ENCODE results near the gene CLDN2.

Gene CLDN2

DNA sequence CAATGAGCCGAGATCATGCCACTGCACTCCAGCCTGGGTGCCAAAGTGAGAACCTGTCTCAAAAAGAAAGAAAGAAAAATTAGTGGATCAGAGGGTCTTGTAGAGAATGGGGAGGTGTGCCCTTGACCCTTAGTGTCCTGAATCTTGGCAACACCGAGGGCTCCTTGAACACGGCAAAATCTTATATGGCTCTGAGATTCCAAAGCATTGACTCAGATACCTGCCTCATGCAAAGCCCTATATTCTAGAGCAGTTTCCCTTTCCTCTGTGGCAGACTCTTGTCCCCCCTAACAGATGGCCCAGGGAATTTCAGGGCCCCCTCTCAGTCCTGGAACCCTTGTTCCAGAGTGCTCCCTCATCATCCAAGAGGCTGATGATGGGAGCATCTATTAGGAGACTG, 6.8 kb downstream of the CLDN2 start:
- no peak for DNase-seq

DNA sequence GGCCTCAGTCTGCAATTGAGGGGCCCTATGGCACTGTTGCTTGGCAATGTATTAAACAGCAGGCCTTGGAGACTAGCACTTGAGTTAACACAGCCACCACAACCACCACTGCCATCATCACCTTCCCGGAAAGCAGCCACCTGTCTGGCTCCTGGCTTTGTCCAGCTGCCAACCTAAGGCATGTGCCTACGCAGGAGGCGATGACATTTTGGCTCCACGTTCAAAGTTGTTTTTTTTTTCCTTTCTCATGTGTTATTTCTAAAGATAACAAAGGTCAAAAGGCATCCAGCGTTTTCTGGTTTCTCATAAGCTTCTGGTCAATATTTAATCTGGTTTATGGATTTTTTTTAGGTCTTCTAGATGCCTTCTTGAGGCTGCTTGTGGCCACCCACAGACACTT, 7.5 kb downstream of the CLDN2 start:
- no peak for DNase-seq

DNA sequence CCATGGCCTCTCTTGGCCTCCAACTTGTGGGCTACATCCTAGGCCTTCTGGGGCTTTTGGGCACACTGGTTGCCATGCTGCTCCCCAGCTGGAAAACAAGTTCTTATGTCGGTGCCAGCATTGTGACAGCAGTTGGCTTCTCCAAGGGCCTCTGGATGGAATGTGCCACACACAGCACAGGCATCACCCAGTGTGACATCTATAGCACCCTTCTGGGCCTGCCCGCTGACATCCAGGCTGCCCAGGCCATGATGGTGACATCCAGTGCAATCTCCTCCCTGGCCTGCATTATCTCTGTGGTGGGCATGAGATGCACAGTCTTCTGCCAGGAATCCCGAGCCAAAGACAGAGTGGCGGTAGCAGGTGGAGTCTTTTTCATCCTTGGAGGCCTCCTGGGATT, 8.0 kb downstream of the CLDN2 start:
- DNase-seq, result no peak

DNA sequence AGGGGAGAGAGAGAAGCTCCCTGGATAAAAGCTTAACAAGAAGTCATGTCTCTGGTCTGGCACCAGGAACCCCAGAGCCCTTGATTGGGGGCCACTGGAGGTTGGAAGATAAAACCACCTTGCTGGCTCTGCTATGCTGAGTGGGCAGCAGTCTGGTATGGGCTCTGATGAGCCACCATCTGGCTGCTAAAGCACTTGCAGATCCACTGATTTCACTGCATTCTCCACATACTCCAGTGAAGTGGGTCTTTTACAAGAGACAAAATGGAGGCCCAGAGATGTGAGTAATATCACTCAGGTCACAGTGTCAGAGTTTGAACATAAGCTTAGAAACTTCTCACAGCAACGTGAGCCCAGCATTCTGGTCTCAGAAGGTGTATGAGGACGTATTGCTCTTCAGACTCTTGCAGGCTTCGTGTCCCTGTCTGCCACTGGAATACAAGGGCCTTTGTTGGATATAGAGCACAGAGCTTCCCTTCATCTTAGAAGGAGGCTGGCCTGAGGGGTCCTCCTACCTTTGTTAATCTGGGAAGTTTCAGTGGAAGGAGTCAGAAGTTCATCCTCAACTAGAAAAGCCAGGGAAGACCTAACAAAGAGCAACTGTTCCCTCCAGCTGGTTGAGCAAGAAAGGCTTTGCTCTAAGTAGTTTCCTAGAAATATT, 11.8 kb downstream of the CLDN2 start:
- no peak for DNase-seq

DNA sequence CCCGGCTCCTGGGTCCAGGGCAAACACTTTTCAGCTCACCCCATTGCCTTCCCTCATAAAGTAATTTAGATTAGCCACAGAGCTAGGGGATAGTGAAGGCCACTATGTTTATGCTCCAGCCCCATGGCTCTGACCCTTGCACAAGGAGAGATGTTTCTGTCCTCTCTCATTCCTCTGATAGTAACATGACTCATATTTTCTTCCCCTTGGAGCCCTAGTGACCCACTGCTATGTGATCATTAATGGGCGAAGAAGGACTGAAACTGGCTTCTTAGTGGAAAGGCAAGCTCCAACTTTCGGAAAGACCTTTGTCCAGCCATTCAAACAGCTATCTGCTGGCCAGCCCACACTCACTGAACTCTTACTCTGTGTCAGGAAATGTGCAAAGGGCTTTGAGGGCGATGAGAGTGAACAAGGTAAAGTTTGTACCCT, 12.3 kb downstream of the CLDN2 start:
- DNase-seq, result no peak

DNA sequence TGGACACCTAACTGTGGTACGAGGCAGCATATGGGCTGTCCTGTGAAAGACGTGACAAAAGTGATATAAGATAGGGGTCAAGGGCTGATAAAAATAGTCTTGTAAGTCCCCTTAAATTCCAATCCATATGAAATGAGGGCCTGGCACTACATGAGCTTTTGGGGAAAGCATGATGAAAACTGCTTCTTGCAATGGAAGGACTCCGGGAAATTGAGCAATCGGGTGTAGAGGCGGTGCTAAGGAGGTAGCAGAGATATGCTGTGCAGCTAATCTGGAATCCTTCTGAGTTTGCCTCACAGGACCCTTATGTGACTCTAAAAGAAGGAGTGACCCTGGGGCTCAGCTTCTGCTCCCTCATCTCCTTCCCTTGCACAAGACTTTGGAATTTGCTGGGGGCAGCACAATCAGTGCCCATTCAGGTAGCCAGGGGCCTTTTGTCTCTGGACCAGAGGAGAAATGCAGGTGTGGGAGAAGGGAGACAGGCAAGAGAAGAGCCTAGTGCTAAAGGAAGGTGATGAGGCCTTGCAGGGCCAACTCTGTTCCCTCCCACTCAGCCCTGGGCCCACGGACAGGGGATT, 12.8 kb downstream of the CLDN2 start:
- DNase-seq, result no peak

DNA sequence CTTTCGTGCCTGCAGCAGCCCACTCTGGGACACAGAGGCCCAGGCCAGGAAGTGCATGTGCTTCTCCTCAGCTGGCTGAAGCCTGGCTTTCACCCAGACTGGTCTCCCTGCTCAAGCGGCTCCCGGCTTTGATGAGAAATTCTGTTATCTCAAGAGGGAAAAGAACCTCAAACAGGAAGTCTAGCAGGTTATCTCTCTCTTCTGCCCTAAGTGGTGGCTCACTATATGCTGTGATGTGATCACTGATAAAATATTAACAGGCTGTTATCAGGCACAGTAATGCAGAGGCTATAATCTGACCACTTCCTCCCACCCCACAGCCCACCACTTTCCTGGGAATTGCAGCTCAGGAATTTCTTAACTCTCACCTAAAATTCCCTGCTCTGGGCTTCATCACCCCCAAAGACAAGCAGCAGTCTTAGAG, 13.3 kb downstream of the CLDN2 start:
- DNase-seq, result no peak

DNA sequence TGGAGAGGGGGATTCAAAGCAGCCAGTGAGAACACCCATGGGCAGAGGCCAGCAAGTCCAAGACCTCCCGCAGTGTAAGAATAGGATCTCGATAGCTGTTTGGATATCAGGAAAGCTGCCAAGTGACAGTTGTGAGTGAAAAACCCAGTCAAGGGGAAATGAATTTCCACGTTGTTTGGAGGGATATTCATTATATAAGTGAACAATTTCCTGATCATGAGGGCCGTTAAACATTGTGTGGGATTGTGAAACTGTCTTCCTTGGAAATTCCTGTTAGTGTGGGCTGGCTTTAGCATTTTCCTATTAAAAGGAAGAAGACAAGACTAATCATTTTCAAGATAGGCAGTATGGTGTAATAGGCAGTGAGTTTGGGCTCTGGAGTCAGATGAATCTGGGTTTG, 15.0 kb downstream of the CLDN2 start:
- DNase-seq, result no peak

DNA sequence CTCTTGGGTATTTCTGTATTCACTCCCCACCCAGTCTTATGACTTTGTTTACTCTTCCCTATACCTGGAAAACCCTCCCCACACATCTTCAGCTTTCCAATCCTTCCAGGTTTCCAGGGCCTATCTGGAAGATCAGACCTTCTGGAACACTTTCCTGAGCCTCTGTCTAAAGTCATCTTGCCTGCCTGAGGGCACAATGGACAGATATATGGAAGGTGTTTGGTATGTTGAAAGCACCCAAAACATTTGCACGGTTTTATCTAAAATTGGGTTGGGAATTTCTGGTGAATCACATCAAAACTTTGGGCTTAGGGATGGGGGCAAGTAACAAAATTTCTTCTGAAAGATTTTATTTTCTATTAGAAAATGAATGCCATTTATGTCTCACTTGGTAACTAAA, 16.0 kb downstream of the CLDN2 start:
- no peak for DNase-seq

DNA sequence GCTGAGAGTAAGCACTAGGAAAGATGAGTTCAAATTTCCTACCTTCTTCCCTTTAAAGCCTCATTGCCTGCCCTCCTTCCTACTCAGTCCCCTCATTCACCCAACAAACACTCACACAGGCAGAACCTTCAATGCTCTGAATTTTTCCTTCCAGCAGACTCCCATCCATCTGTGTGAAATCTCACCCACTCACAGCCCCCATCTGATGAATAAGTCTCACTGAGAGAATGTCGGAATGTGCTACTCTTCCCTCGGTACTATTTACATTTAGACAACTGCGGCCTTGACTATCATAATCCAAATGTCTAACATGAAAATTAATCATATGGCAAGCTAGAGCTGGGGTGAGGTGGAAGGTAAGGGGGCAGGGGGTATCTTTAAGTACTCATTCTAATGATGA, 19.4 kb downstream of the CLDN2 start:
- DNase-seq, result no peak

DNA sequence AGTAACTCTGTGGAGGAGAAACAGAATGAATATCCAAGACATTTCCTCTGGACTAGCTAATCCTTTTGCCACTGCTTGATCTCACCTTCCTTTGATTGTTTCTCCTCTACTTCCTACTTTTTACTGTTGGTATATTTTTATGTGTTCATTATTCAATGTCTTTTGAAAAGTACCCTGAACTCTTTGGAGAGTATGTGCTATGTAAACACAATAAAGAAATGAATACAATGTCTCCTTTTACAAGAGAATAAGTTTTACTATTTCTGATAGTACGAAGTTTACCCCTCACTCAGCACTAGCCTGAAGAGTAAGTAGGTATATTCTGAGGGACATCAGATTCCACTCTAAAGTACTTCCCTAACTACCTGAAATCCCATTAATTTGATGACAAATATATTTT, 19.9 kb downstream of the CLDN2 start:
- no peak for DNase-seq

DNA sequence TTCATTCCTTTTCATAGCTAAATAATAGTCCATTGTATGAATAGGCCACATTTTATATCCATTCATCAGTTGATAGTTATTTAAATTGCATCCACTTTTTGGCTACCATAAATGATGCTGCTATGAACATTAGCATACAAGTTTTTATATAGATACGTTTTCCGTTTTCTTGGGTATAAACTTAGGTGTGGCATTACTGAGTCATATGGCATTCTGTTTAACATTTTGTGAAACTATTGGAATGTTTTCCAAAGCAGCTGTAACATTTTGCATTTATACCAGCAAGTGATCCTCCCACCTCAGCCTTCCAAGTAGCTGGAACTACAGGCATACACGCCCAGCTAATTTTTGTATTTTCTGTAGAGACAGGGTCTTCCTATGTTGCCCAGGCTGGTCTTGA, 26.3 kb downstream of the CLDN2 start:
- no peak for DNase-seq

DNA sequence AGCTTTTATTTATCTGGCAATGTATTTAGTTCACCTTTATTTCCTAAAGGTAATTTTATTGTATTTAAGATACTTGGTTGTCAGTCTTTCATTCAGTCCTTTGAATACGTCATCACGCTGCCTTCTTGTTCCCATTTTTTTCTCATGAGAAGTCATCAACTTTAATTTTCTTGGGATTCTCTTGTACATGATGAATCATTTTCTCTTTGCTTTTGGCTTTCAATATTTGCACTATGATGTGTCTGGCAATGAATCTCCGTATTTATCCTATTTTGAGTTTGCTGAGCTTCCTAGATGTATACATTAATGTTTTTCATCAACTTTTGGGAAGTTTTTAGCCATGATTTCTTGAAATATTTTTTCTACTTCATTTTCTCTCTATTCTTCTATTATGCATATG, 28.4 kb downstream of the CLDN2 start:
- DNase-seq, result no peak

DNA sequence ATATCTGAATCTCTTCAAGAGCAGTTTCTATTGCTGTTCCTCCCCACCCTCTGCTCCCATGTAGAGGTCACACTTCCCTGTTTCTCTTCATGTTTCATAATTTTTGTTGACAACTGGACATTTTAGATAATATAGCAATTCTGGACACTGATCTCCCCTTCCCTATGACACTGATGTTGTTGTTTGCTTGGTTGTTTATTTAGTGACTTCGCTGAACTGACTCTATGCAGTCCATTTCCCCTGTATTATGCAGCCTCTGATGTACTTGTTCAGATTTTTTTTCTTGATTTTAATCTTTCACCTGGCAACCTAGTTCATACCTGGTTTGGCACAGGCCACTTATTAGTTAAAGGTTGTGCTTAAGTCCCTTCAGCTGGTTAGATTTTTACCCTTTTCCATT, 29.2 kb downstream of the CLDN2 start:
- no peak for DNase-seq

DNA sequence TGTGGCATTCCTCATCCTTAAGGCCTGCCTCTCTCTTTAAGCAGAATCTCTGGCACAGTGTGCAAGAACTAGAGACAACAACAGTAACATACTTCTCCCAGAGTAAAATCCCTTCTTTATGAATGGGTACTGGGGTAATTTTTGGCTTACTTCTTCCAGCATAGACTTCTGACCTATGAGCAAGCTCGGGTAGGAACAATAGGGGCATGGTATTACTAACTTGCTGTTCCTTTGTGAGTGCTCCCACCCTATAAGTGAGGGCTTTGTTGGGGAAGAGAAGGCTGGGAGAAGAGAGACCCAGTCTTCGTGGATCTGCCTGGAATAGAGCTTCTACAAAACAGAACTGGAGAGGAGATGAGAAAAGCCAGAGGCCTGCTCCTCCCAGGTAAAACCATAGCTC, 30.2 kb downstream of the CLDN2 start:
- no peak for DNase-seq

DNA sequence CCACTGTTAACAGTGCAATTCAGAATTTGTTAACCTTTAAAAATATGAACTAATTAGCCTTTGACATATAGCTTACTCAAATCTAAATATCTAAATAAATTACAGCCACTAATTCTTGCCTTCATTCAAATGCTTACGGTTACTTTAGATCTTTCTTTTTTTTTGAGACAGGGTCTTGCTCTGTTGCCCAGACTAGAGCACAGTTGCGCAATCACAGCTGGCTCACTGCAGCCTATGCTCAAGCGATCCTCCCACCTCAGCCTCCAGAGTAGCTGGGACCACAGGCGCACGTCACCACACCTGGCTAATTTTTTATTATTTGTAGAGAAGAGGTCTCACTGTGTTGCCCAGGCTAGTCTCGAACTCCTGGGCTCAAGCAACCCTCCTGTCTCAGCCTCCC, 31.0 kb downstream of the CLDN2 start:
- no peak for DNase-seq

DNA sequence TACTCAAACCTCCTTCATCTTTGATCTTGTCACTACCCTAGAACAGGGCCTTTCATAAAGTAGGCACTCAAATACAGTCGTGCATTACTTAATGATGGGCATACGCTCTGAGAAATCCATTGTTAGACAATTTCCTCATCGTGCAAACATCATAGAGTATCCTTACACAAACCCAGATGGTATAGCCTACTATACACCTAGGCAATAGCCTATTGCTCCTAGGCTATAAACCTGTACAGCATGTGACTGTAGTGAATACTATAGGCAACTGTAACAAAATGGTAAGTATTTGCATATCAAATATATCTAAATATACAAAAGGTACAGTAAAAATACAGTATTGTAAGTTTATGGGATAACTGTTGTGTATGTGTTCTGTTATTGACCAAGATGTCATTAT, 31.9 kb downstream of the CLDN2 start:
- DNase-seq, result no peak

DNA sequence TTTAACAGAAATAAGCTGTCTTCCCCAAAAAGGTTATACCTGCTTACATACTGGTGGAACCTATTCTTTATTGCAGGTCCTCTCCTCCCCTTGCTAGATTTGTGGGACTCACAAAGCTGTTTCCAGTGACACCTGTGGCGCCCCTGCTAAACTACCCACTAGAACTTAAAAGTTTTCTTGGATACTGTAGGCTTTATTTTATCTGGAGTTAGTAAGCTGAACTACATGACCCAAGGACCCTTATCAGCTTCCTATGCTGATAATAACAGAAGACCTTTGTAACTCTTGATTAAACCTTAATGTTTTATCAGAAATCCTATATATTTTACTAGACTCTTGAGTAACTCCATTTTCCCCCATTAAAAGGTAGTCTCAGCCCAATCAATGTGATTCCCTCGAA, 32.3 kb downstream of the CLDN2 start:
- DNase-seq, result no peak

DNA sequence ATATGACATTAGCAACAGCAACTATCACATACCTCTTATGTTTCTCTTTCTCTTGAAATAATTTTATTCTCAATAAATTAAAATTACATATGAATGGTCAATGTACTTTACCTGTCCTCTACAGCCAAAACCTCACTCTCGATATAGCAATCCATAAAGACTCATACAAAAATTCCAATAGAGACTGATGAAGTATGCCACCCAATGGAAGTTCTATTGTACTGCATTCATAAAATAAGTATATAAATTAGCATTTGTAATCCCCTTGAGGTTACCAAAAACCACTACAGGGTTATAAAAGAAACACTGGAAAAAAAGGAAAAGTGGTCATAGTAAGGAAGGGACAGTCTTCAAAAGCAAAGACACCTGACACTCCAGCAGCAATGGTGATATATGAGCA, 32.8 kb downstream of the CLDN2 start:
- no peak for DNase-seq

DNA sequence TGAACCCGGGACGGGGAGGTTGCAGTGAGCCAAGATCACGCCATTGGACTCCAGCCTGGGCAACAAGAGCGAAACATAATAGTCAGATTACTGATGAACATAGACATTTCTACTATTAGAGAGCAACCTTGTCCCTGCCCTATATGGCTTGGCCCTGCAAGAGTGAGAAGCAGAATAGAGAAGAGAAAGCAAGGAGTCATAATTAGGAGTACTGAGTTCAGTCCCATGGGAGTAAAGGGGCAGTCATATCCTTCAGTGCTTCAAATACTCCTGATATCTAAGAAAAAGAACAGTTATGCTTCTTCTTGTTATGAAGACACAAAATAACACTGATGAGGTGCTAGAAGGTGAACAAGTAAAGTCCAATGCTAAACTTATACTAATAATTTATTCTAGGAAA, 33.8 kb downstream of the CLDN2 start:
- DNase-seq, result no peak

DNA sequence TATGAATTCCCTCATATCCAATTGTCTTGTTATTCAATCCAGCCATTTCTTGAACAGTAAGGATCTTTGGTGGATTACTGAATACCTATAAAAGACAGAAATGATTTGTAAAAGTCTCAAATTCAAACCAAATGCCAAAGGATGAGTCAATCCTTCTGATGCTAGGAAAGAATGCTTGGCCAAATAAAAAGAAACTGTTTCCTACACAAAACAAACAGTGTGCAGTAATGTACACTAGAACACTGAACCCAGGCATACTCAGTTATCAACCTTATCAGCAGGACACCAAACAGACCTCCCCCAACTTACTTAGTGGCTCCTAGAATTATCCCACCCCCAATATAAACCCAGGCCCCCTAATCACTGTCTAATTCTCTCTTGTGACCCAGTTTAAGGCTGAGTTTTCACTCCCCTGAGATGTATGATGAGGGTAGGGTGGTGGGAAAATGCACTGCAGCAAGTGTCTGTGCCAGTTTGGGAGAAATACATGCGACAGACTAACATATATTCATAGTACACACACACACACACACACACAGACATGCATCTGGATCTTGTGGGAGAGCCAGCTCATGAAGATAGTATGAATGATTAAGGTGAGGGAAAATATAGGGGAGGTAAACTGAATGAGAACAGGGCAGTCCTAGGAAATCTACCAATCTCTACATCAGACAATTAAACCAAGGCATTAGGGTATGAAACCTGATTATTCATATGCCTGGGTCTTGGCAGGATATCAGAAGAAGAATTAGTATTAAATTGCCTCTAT, 35.0 kb downstream of the CLDN2 start:
- DNase-seq, result no peak

DNA sequence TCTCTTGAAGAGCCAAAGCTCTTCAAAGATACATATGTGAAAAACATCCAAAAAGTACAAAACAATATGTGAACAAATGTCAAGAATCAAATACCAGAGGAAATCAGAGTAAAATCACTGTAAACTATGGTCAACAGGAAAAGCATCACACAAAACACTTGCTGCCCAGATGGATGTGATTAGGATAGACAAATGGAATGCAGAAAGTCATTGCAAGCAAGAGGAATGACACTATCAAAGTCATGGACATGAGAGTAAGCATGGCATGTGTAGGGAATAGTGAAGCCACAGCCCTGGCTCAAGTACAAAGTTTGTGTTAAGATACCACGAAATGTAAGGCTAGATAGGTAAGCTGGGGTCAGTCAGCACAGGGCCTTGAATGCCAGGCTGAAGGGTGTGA, 37.7 kb downstream of the CLDN2 start:
- no peak for DNase-seq

DNA sequence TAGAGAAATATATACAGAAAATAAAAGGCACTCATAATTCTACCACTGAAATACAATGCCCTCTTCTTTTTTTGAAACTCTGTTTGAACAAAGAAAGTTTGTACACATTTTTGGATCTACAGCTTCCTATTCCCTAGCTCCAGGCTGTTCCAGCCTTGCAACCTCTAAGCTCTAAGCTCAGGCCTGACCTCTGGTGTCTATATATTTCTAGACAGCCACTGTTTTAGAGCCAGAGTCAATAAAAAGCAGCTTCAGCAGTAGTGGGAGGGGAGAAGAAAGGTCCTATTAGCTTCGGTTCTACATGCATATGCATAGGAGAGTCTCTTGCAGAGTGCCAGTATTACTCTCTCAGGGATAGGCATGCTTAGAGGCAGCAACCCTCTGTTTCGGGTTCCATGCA, 39.7 kb downstream of the CLDN2 start:
- no peak for DNase-seq

DNA sequence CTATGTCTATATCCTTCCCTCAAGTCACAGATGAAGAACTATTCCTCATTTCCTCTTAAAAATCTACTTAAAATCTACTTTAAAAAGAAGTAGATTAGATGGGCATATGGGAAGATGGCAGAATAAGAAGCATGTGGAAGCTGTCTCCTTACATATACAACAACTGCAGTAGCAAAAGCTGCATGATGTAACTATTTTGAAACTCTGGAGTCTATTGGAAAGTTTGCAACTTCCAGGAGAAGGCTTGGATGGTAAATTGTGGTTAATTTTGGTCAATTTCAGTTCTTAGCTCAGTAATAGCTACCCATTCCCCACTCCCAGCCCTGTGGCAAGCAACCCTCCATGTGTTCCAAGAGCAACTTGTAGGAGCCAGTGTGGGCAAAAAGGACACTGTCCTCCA, 42.9 kb downstream of the CLDN2 start:
- no peak for DNase-seq

DNA sequence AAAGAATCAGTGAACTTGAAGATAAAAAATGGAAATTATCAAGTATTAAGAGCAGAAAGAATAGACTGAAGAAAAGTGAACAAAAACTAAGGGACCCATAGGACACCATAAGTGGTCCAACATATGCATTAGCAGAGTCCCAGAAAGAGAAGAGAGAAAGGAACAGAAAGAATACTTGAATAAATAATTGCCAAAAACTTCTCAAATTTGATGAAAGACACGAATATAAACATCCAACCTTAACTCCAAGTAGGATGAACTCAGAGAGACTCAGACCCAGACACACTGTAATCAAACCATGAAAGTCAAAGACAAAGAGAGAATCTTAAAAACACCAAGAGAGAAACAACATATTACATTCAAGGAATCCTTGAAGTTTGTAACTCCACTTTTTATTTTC, 44.1 kb downstream of the CLDN2 start:
- no peak for DNase-seq

Measured in activated CD4-positive, alpha-beta T cell treated with anti-CD3 and anti-CD28 coated beads, Interleukin-2, Interleukin-6, amounts not matched to agents 100 ng/mL and 50 ng/mL, durations not matched to agents 16 hours and 8 hours (primary cell).